Chondrocyte (in vitro differentiated cells): ENCODE measurements around the gene RNF157. TPM values are rescaled to one million over a fixed set of nuclear protein-coding genes. Genes with fewer than 3 reads are reported as not detected.

Experiments used
- DNase-seq: peaks from one replicate; pipeline ENCODE4 v3.0.0; 2021; ENCODE audit warnings: mixed read lengths, low spot score
- H3K27ac Mint-ChIP-seq: one replicate; pipeline ENCODE4 v1.8.0; 2021; ENCODE audit warnings: mild to moderate bottlenecking, moderate library complexity, mixed read lengths; ENCODE audit not compliant: unreplicated experiment
- H3K27me3 Mint-ChIP-seq: 2 replicates; pipeline ENCODE4 v1.8.0; 2021; ENCODE audit warnings: low read depth, mixed read lengths
- H3K36me3 Mint-ChIP-seq: 2 replicates; pipeline ENCODE4 v1.8.0; 2021; ENCODE audit warnings: low read depth, mixed read lengths
- H3K4me1 Mint-ChIP-seq: 2 replicates; pipeline ENCODE4 v1.8.0; 2021; ENCODE audit warnings: low read depth, mild to moderate bottlenecking, mixed read lengths
- H3K4me3 Mint-ChIP-seq: one replicate; pipeline ENCODE4 v1.8.0; 2021; ENCODE audit warnings: mild to moderate bottlenecking, moderate library complexity, mixed read lengths; ENCODE audit not compliant: unreplicated experiment
- H3K9me3 Mint-ChIP-seq: 2 replicates; pipeline ENCODE4 v1.8.0; 2021; ENCODE audit warnings: low read depth, mixed read lengths
- CTCF ChIP-seq: fragments of 200-600 bp; sonication (generic); IDR thresholded peaks from 2 replicates; pipeline ENCODE4 v1.5.0; 2021; ENCODE audit warnings: antibody characterized with exemption, mild to moderate bottlenecking, moderate library complexity
- total RNA-seq: library from RNA; stranded (reverse); gene quantifications from 3 replicates; pipeline ENCODE4 v1.2.1, GENCODE V29; 2021

The RNF157 gene
- total RNA-seq, 1 donor from 2014 or later, result 1.5 TPM

GRCh38 chr17:76176701-76177574, 63.4 kb downstream of the RNF157 start:
- H3K27me3 Mint-ChIP-seq, result no peaks in the 10 kb centered on the region
- H3K4me1 Mint-ChIP-seq, result peaks cover under 1% of the 10 kb centered on the region
- no peak overlapping the region for H3K27ac Mint-ChIP-seq

DNA sequence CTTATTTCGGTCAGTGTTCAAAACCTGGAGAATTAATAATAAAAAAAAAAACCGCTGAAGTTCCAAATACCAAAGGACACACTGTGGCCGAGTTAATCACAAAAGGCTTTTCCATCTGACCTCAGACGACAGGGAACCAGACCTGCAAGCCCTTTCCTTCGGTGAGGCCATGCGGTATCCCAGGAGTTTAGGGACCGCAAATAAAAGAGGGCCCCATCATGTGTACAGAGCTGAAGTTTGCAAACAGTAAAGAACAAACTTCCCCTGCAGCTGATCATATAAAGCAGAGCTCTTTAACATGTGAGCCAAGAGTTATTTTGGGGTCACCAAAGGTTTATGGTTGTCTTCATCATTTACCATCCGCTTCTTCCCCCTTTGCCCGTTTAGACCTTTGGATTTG, 66.3 kb downstream of the RNF157 start:
- no peaks in the 10 kb centered on the region for H3K9me3 Mint-ChIP-seq
- DNase-seq, result no peak
- no peak overlapping the region for H3K27ac Mint-ChIP-seq
- no peaks in the 10 kb centered on the region for H3K4me1 Mint-ChIP-seq
- no peaks in the 10 kb centered on the region for H3K27me3 Mint-ChIP-seq
- TF ChIP-seq CTCF, result no peak
- H3K36me3 Mint-ChIP-seq, result no peaks in the 10 kb centered on the region
- H3K4me3 Mint-ChIP-seq, result no peak overlapping the region

More at GRCh38 chr17:76176701-76177574, 63.4 kb downstream of the RNF157 start:
- no peak for TF ChIP-seq CTCF
- no peak for DNase-seq
- Mint-ChIP-seq H3K4me3 (no peak overlapping the region), H3K9me3 (no peaks in the 10 kb centered on the region), H3K36me3 (no peaks in the 10 kb centered on the region)

- no peak for DNase-seq
- H3K4me3 Mint-ChIP-seq, result no peak overlapping the region
- H3K4me1 Mint-ChIP-seq, result no peaks in the 10 kb centered on the region
- H3K27ac Mint-ChIP-seq, result no peak overlapping the region
- no peaks in the 10 kb centered on the region for H3K9me3 Mint-ChIP-seq
- TF ChIP-seq CTCF, result no peak
- H3K36me3 Mint-ChIP-seq, result no peaks in the 10 kb centered on the region
- no peaks in the 10 kb centered on the region for H3K27me3 Mint-ChIP-seq
Observed at GRCh38 chr17:76173474-76173873, 66.8 kb downstream of the RNF157 start.

DNA sequence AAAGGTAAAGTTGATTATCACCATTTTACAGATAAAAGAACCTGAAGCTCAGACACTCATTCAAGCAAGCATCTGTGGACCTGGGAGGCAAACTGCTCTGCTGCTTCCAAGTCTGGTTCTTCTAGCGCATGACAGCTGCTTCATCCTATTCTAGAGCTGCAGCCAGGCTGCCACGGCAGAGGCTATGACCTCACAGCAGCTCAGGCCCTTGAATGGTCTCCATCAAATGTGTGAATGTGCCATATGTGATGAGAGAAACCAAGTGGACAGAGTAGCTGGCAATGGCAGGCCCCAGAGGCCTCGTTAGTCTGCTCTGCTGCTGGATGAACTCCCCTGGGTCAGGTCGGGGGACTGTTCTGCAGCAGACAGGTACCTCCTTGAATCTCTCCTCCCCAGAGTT, 68.6 kb downstream of the RNF157 start:
- TF ChIP-seq CTCF, result no peak
- DNase-seq, result no peak
- no peaks in the 10 kb centered on the region for H3K36me3 Mint-ChIP-seq

DNA sequence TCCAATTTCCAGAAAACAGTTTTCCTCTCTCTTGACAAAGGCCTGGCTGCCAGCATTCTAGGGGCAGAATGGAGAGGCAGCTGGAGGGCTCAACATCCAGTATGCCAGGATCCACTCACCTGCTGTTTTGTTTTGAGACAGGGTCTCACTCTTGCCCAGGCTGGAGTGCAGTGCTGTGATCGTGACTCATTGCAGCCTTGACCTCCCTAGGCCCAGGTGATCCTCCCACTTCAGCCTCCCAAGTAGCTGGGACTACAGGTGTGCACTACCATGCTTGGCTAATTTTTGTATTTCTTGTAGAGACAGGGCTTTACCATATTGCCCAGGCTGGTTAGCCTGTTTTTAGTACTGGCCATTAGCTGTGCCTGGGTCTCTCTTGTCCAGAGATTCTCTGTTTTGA, 70.2 kb downstream of the RNF157 start:
- H3K27me3 Mint-ChIP-seq, result peaks cover 1% of the 10 kb centered on the region
- no peak for DNase-seq
- no peak for TF ChIP-seq CTCF
- no peaks in the 10 kb centered on the region for H3K4me1 Mint-ChIP-seq
- no peak overlapping the region for H3K4me3 Mint-ChIP-seq
- no peak overlapping the region for H3K27ac Mint-ChIP-seq
- H3K36me3 Mint-ChIP-seq, result no peaks in the 10 kb centered on the region
- no peaks in the 10 kb centered on the region for H3K9me3 Mint-ChIP-seq

More for the DNA sequence above, 68.6 kb downstream of the RNF157 start:
- no peaks in the 10 kb centered on the region for H3K4me1 Mint-ChIP-seq
- H3K9me3 Mint-ChIP-seq, result no peaks in the 10 kb centered on the region
- peaks cover 1% of the 10 kb centered on the region for H3K27me3 Mint-ChIP-seq
- H3K27ac Mint-ChIP-seq, result no peak overlapping the region
- no peak overlapping the region for H3K4me3 Mint-ChIP-seq
